ENCODE data around the gene MUC5B. TPM values are rescaled to one million over a fixed set of nuclear protein-coding genes. Genes with fewer than 3 reads are reported as not detected.

Gene MUC5B
- total RNA-seq, 1 experiment from 2014 or later, result 2.1 TPM

GRCh38 chr11:1252371-1253102, 29.7 kb downstream of the MUC5B start:
- no peak overlapping the region for H2AFZ ChIP-seq
- no peaks in the 10 kb centered on the region for H3K9me2 ChIP-seq (ENCODE audit: insufficient read depth)
- no peaks in the 10 kb centered on the region for H3K4me1 ChIP-seq (replicated peaks; ENCODE audit: insufficient read depth)
- ChIA-PET CTCF (no interaction called here), POLR2A (ENCODE audit: unreplicated experiment) (no interaction called here)
- no peak for DNase-seq
- peaks cover 3% of the 10 kb centered on the region; the same call in 1 of the 2 replicates for H3F3A ChIP-seq (ENCODE audit: insufficient read depth, low read depth)
- no peak overlapping the region for H3K27ac ChIP-seq
- H3K79me2 ChIP-seq (ENCODE audit: low read depth), result no peaks in the 10 kb centered on the region
- H3K4me2 ChIP-seq, result no peak overlapping the region
- no peaks in the 10 kb centered on the region for H3K36me3 ChIP-seq (ENCODE audit: low read depth)
- H4K20me1 ChIP-seq (ENCODE audit: insufficient read depth), result no peaks in the 10 kb centered on the region
- H3K27me3 ChIP-seq (ENCODE audit: insufficient read depth, low read depth), result no peaks in the 10 kb centered on the region
- TF ChIP-seq EZH2 (IDR thresholded peaks at IDR 0.05; ENCODE audit: low read depth), result no peak
- TF ChIP-seq, protein P1, sequence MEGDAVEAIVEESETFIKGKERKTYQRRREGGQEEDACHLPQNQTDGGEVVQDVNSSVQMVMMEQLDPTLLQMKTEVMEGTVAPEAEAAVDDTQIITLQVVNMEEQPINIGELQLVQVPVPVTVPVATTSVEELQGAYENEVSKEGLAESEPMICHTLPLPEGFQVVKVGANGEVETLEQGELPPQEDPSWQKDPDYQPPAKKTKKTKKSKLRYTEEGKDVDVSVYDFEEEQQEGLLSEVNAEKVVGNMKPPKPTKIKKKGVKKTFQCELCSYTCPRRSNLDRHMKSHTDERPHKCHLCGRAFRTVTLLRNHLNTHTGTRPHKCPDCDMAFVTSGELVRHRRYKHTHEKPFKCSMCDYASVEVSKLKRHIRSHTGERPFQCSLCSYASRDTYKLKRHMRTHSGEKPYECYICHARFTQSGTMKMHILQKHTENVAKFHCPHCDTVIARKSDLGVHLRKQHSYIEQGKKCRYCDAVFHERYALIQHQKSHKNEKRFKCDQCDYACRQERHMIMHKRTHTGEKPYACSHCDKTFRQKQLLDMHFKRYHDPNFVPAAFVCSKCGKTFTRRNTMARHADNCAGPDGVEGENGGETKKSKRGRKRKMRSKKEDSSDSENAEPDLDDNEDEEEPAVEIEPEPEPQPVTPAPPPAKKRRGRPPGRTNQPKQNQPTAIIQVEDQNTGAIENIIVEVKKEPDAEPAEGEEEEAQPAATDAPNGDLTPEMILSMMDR (conservative IDR thresholded peaks at IDR 0.05), result no peak
- intact Hi-C loops (cut with micrococcal nuclease; ENCODE audit: unreplicated experiment), result no loop called here
- no TSS peak for BruUV-seq (replicated peaks)
- no peak overlapping the region for H3K4me3 ChIP-seq
- no peaks in the 10 kb centered on the region for H3K9me3 ChIP-seq (ENCODE audit: insufficient read depth, low read depth)

DNA sequence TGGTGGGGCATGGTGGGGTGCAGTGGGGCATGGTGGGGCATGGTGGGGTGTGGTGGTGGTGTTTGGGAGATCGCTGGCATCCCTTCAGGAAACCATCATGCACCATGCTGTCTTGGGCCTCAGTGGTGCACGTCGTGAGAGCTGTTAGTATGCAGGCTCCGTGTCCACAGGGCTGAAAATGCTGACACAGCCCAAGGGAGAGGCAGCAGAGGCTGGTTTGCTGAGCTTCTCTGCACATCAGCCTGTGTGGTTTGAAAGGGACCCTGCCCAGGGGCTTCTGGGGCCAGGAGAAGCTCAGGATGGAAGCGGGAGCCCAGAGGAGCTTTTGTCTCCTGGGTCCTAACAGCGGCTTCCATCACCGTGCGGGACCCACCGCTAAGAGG, 30.2 kb downstream of the MUC5B start:
- H3K4me2 ChIP-seq, result no peak overlapping the region
- ChIA-PET CTCF (no interaction called here), POLR2A (ENCODE audit: unreplicated experiment) (interaction anchor here (0.6 kb wide), 1 partner anchor 10 kb away, joined by 3 read pairs; no protein-coding TSS in a partner anchor)
- TF ChIP-seq EZH2 (IDR thresholded peaks at IDR 0.05; ENCODE audit: low read depth), result no peak
- TF ChIP-seq, protein P1 (conservative IDR thresholded peaks at IDR 0.05), result no peak
- no peaks in the 10 kb centered on the region for H3K9me2 ChIP-seq (ENCODE audit: insufficient read depth)
- no peak for DNase-seq
- no peaks in the 10 kb centered on the region for H3K79me2 ChIP-seq (ENCODE audit: low read depth)
- no peak overlapping the region for H3K4me3 ChIP-seq
- no peaks in the 10 kb centered on the region for H3K4me1 ChIP-seq (replicated peaks; ENCODE audit: insufficient read depth)
- no peaks in the 10 kb centered on the region for H3K36me3 ChIP-seq (ENCODE audit: low read depth)
- BruUV-seq (replicated peaks), result no TSS peak
- peaks cover 3% of the 10 kb centered on the region; the same call in 1 of the 2 replicates for H3F3A ChIP-seq (ENCODE audit: insufficient read depth, low read depth)
- intact Hi-C loops (cut with micrococcal nuclease; ENCODE audit: unreplicated experiment), result no loop called here
- no peak overlapping the region for H3K27ac ChIP-seq
- no peak overlapping the region for H2AFZ ChIP-seq
- H3K9me3 ChIP-seq (ENCODE audit: insufficient read depth, low read depth), result no peaks in the 10 kb centered on the region
- no peaks in the 10 kb centered on the region for H4K20me1 ChIP-seq (ENCODE audit: insufficient read depth)
- no peaks in the 10 kb centered on the region for H3K27me3 ChIP-seq (ENCODE audit: insufficient read depth, low read depth)

- CTCF ChIA-PET, result no interaction called here
Observed at GRCh38 chr11:1254086-1254648, 31.3 kb downstream of the MUC5B start.

More at GRCh38 chr11:1254086-1254648, 31.3 kb downstream of the MUC5B start:
- H3K4me1 ChIP-seq (replicated peaks; ENCODE audit: insufficient read depth), result no peaks in the 10 kb centered on the region
- TF ChIP-seq, protein P1 (conservative IDR thresholded peaks at IDR 0.05), result no peak
- TF ChIP-seq EZH2 (IDR thresholded peaks at IDR 0.05; ENCODE audit: low read depth), result no peak
- H2AFZ ChIP-seq, result no peak overlapping the region
- DNase-seq, result no peak
- no peaks in the 10 kb centered on the region for H3K9me3 ChIP-seq (ENCODE audit: insufficient read depth, low read depth)
- no peaks in the 10 kb centered on the region for H3K36me3 ChIP-seq (ENCODE audit: low read depth)
- no TSS peak for BruUV-seq (replicated peaks)
- peaks cover 3% of the 10 kb centered on the region; the same call in 1 of the 2 replicates for H3F3A ChIP-seq (ENCODE audit: insufficient read depth, low read depth)
- no peaks in the 10 kb centered on the region for H3K27me3 ChIP-seq (ENCODE audit: insufficient read depth, low read depth)
- intact Hi-C loops (cut with micrococcal nuclease; ENCODE audit: unreplicated experiment), result no loop called here
- H3K4me3 ChIP-seq, result no peak overlapping the region
- no peaks in the 10 kb centered on the region for H3K79me2 ChIP-seq (ENCODE audit: low read depth)
- H3K9me2 ChIP-seq (ENCODE audit: insufficient read depth), result no peaks in the 10 kb centered on the region
- no peak overlapping the region for H3K27ac ChIP-seq
- POLR2A ChIA-PET (ENCODE audit: unreplicated experiment), result no interaction called here
- no peak overlapping the region for H3K4me2 ChIP-seq
- H4K20me1 ChIP-seq (ENCODE audit: insufficient read depth), result no peaks in the 10 kb centered on the region

All from PC-9 (cell line).